ENCODE results near the gene TNK2.
A peak's percentile ranks its signal among the peaks of the same experiment; 100 is the strongest.
"Not testable (repeated sequence)": the region's sequence is repeated elsewhere in the genome, so short reads cannot be mapped to it uniquely, and the experiment has no call there.

Gene TNK2

DNA sequence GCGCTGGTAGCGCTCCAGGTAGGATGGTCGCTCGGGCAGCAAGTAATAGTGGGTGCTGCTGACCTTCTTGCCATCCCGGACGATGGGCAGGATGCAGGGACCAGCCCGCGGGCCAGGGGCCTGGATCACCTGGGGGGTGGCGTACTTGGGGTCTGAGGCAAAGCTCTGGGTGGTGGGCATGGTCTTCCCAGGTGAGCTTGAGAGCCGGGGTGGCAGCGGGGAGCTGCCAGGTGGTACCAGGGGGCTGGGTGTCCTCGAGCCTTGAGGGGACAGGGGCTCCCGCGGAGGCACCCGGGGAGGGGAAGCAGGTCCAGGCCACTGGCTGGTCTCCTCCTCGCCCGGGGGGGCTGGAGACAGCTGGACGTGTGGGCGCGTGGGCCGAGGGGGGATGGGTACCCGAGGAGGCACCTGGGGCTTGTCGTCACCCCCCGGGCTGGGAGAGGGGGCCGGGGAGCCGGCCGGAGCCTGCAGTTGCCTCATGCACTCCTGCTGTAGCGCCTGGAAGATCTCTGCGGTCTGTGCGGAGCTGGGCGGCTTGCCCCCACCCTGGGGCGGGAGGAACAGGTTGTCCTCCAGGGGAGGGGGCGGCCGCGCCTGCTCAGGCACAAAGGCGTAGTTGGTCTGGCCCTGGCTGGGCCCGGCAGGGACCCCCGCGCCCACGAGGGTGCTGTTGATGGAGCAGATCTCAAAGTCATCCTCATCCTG, 40.6 kb downstream of the TNK2 start:
- DNase-seq, result no peak

DNA sequence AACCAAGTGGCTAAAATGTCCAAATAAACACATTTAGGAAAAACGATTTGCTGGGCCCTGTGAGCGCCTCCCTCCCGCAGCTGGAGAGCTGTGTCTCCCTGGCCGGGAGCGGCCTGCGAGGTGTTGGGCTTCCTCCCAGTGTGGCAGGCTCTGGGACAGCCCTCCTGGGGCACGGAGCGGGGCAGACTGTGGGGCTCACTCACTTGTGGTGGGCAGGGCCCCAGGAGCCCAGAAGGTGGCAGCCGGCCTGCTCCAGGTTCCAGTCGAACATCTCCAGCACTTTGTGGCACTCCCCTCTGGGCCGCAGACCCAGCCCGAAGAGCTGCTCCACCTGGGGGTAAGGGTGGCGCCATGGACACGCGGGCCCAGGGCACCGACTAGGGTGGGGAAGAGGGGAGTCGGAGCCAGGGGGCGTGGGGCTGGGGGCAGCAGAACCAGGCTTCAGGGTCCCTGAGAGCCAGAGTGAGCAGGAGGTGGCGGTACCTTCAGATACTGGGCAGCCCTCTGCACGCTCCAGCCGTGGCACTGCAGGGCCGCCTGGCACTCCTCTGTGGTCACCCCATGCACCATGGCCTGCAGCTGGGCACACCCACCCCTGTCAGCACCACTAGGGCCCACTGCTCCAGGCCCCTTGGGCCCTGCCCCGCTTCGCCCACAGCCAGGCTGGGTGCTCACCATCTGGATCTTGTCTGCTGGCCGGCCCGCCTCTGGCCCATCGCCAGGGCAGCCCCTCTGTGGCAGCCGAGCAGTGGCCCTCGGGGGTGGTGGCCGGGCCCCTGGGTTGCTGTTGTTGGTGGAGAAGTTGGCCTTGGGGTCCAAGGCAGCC, 41.5 kb downstream of the TNK2 start:
- DNase-seq, result no peak

DNA sequence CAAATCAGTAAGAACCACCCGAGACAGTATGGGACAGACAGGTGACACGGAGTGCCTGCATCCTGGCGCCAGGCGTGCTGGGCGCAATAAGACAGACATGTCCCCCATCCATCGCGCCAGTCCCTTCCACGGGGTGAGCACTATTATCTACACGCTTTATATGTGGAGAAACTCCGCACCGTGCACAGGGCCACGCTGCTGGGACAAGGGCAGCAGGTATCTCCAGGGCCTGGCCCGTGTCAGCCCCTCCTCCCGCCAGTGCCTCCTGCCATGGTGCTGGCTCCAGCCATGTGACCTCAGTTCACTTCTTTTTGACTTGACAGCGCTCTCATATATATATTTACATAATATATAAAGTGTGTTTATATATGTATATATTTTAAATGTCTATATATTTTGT, 42.6 kb downstream of the TNK2 start:
- no peak for DNase-seq

DNA sequence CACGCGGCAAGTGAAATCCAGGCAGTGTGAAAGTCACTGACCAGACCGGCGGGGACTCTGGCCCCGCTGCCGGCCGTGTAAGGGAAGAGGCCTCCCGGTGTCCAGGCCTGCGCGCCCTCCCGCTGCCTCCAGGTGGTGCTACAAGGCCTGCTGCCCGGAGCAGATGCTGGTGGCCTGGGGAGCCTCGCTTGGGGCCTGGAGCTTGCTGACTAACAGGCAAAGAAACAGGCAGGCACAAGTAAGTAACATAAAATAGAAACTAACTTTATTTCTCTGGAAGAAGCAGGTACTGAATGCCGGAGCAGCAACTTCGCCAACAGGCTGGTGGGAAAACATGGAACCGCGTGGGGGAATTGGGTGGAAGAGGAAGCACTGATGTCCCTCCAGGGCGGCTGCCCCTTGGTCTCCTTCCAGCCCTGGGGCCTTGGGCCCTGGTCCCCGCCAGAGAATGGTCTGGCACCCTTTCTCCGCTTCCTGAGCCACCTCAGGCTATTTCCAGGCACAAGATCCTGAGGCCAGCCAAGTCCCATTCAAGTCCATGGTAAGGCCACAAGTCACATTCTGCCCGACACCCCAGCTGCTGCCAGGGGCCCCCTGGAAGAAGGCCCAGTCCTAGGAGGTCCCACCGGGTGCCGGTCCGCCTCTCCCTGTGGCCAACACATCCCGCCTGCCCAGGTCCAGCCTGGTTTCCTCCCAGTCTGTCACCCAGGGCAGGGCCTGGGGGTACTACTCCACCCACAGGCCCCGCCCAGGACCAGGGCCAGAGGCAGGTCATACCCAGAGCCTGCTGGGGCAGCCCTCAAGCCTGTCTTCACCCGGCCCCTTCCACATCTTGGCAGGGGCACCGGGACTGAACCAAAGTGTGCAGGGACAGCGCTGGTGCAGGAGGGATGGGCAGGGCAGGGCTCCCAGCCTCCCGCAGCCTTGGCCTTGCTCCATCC, 45.0 kb downstream of the TNK2 start:
- peak; percentile 64 for DNase-seq

DNA sequence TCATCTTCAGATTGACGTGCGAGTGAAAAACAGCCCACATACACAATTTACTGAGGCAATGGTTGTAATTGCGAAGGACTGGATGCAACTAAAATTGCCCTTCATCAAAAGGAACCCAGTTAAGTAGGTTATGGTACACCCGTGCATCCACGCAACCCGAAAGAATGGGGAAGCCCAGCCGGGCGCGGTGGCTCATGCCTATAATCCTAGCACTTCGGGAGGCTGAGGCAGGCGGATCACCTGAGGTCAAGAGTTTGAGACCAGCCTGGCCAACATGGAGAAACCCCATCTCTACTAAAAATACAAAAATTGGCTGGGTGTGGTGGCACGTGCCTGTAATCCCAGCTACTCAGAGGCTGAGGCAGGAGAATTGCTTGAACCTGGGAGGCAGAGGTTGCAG, 46.0 kb downstream of the TNK2 start:
- DNase-seq, result not testable (repeated sequence)

DNA sequence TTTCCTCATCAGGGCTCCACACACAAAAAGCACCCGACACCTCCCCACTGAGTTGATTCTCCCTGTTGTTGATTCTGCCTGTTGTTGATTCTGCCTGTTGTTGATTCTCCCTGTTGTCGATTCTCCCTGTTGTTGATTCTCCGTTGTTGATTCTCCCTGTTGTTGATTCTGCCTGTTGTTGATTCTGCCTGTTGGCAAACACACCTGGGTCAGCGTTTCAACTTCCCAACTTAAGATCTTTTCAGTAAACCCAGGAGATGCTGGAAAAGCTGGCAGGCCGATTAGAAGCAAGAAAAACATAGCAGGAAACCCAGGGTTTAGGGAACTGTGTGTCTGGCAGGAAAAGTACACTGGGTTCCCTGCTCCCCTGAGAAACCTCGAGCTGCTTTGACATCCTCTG, 47.9 kb downstream of the TNK2 start:
- DNase-seq, result no peak

DNA sequence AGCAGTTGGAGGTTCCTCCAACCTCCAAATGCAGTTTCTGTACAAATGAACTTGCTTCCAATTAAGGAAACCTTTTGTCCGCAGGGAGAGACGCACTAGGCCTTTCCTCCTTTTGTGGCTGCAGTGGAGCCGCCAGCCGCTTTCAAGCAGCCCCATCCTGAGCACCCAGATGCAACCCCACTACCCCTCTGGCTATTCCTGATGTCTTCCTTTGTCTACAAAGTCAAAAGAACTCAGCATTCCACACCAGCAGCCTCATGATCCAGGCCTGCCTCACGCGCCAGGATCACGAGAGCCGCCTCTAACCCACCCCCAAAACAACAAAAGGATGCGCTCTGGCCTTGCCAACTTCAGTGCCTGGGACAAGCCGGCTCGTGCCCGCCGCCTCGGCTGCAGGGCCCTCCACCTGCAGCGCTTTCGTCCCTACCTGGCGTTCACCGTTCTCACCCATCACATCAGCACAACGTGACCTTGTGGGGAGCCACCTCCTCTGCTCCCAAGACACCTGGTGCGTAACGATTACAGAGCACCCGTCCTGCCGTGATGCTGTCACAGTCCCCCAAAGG, 48.4 kb downstream of the TNK2 start:
- DNase-seq, result no peak

DNA sequence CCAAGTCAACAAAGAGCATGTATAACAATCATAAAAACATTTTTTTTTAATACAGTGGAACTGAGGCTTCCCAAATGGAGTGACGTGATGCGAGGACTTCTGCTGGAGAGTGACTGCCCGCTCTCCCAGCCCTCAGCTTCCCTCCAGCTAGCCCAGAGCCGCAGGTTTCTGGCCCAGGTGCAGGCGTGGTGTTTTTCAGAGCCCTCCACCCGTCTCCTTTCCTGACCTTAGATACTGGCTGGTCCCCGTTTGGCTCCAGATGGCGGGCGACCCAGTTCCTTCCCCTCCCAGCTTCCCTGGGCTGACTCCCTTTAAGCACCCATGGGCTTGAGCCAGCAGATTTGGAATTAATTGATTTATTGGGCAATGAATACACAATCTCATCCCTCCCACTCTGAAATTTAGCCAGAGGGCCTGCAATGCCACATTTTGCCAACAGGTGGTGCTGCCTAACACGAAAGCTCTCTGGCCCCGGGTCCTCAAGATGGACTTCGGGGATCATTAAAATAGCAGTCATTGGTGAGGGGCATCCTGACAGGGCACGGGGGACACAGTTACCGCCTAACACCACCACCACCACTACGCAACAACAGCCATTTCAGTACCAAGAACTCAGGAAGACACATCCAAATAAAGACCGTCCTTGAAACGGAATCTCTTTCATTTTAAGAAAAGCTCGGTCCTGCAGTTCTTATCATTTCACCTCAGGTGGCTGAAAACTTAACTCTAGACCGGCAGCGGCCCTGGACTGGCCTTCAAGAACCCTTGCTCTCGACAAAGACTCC, 49.1 kb downstream of the TNK2 start:
- peak; percentile 77 for DNase-seq

DNA sequence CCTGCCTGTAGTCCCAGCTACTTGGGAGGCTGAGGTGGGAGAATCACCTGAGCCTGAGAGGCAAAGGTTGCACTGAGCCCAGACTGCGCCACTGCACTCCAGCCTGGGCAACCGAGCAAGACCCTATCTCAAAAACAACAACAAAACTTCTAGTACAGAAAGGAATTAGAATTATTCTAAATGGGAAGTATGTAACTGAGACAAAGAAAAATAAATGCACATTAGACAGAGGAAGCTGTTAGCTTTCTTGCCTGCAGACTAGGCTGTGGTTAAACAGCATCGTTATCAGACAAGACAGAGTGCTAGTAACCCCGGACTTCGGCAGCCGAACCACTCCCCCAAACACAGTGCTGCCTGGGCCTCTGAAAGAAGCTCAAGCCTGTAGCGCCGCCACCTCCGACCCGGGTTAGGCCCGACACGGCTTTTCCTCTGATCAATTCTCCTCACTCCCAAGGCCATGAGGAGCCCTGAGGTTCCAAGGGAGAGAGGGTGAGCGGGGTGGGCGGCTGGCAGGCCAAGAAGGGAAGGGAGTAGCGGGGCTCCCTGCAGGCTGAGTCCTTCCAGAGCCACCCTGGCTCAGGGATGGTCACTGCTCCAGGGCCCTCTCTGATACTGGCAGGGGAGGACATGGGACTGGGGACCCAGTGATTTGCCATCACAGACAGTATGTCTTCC, 51.8 kb downstream of the TNK2 start:
- no peak for DNase-seq

DNA sequence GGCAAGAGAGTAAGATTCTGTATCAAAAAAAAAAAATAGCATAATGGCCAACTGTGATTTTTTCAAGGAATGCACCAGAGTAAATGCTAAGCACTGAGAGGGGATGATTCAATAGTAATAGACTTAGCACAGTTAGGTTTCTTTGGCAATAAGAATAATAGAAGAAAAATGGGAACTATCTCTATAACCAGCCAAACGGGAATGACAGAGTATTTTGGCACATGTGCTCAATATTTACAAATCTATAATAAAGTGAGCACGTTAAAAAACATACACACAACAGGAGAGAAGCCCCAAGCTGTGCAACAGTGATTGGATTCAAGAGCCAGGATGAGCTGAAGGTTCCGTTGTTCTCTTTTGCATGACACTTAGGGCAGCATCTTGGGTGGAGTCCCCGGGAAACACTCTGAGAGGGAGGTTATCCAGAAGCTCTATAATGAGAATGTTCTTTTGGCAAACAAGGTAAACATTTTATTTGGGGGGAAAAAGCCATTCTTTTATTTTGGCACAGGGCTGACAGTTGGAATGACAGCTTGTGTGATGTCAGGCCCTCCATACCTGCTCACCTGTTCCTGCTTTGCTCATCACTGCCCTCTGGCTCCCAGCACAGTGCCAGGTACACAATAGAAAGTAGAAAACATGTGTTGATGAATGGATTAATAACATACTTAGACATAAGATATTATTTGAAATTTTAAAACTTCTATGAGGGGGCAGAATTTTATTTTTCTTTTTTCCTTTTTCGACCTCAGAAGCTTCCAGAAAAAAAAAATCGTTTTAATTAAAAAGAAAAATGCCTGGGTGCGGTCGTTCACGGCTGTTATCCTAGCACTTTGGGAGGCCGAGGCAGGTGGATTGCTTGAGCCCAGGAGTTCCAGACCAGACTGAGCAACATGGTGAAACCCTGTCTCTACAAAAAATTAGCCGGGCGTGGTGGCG, 52.6 kb downstream of the TNK2 start:
- DNase-seq, result no peak

DNA sequence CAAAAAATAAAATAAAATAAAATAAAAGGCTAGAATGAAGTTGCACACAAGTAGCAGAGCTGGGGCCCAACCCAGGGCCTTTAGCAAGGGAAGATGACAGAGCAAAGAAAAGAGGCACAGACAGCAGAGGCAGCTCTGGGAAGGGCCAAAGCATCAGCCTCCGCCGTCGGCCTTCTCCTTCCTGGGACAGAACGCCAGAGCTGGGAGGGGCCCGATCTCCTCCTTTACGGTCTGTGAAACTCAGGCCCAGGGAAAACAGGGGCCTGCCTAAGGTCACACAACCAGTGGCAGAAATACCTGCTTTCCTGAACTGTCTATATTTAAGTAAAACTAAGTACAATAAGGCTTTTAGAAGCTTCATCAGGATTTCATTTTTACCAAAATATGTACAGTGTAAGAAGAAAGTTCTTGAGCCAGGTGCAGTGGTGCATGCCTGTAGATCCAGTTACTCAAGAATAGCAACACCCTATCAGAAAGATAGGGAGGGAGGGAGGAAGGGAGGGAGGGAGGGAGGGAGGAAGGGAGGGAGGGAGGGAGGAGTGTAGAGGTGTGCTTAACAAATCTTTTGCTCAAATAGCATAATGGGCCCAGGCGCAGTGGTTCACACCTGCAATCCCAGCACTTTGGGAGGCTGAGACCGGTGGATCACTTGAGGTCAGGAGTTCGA, 53.6 kb downstream of the TNK2 start:
- no peak for DNase-seq

DNA sequence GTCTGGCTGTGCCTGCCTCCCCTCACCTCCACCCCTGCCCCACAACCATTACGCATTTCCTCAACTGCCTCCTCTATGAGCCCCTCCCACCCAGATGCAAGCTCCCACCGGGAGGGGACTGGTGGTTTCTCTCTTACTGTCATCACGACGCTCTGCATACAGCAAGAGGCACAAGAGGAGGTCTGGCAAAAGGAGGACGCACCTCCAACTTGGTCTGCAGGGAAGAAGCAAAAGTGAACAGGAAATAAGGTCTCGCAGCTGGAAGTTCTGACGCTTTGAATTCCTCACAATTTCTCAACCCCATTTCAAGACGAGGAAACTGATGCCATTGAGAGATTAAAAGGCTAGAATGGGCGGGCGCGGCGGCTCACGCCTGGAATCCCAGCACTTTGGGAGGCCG, 54.4 kb downstream of the TNK2 start:
- DNase-seq, result no peak

DNA sequence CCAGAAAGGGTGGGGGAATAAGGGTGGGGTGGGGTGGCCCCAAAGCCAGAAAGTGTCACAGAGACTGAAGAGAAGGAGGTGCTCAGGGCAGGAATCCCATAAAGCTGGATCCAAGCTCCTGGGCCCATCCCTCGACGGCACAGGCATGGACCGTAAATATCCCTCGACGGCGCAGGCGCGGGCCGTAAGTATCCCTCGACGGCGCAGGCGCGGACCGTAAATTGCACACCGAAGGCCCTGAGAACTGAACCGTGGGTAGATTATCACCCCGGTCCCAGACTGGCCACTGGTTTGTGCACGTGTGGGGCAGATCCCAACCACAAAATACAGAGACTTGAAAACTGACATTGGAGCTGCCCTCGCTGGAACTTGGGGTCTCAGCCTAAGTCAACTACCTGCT, 55.3 kb downstream of the TNK2 start:
- no peak for DNase-seq

DNA sequence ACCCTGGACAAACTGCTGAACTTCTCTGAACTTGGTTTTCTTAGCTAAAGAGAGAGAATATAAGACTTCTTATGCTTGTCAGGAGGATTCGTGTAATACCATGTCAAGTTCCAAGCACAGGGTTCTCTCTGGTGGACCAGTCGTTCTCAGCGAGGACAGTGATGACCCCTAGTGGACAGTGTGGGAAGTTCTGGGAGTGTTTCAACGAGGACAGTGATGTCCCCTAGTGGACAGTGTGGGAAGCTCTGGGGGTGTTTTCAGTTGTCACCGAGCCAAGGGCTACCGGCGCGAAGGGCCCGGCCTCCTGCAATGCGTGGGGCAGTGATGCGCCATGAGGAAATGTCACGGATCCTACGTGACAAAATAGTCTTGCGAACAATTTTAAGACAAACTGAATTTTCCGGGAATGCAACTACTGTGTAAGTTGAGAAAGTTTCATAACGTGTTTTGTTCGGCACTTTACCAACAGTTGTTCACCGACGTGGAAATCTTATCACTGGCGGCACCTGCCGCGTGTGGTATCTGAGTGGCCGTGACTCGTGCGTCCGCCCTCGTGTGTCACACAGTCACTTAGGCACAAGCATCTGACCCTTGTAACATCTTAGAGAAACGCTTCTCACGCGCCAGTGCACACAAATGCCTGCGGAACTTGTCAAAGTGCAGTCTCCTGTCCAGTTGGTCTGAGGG, 57.4 kb downstream of the TNK2 start:
- DNase-seq, result peak; percentile 77

DNA sequence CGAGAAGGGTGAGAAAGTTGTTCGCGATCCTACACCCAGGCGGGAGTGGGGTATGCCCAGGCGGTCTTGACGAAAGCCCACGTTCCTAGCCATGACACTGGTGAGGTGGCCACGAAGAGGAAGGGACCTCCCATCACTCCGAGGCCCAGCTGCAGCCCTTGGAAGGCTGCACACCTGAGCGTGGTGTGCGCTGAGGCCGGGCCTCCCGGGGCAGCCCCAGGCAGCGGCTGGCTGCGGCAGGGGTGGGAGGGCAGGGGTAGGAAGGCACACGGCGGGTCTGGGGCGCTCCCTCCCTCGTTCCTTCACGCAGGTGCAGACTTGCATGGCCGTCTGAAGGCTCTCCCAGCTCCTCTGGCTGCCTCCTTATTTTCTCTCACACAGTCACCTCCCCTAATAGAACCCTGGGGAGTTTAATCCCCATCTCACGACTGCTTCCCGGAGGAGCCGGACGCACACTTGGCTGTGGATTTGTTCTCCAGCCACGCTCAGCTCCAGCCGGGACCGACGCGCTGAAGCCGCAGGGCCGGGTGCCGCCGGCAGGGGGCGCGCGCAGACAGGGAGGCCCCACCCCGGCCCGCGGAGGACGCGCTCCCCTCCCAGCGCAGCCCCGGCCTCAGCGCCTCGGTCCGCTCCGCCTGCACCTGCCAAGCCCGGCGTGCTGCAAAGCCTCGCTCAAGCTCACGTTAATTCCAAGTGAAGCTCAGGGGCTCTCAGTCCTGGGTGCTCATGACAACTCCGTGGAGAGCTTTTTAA, 58.9 kb downstream of the TNK2 start:
- no peak for DNase-seq

DNA sequence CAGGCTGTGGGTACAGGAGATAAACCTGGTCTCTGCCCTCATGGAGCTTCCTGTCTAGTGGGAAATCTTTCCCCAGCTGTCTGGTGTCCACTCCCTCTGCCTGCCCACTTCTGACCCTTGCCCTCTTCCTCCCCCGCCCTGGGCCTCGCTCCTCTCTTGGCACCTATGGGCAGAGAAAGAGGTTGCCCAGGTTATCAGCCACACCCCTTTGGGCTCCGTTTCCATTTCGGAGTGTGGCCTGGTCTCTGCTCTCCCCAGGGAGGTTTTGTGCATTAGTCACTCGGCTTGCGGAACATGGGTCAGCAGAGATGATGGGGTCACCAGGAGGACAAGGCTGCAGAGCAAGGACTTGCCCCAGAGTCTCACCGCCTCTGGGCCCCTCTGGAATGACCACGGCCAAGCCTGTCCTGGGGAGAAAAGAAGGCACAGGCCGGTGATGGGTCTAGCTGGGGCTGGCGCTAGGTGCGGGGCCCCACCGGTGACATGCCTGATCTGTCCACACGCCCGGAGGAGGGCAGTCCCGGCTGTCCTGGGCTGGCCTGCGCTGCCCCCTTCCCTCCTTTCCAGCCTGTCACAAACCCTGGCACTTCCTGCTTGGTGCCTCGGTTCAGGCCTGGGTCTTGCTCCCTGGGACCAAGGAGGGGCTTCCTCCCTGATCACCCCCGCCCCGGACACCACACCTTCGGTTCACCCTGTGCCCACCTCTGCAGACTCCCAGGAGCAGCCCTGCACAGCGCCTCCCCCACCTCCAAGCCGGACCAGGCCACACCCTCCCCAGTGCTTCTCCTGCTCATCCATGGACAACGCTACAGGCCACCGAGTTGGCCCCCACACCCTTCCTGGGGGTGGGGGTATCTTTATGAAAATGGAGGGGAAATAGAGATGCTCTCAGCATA, 61.0 kb downstream of the TNK2 start:
- no peak for DNase-seq

DNA sequence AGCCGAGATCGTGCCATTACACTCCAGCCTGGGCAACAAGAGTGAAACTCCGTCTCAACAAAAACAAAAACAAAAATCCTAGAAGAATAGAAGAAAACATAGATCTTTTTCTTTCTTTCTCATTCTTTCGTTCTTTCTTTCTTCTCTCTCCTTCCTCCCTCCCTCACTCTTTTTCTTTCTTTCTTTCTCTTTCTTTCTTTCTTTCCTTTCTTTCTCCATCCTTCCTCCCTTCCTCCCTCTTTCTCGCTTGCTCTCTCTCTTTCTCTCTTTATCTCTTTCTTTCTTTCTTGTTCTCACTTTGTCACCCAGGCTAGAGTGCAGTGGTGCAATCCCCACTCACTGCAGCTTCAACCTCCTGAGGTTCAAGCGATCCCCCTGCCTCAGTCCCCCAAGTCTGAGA, 62.9 kb downstream of the TNK2 start:
- no peak for DNase-seq

Data from stimulated activated CD4-positive, alpha-beta T cell treated with anti-CD3 and anti-CD28 coated beads, Interleukin-12 subunit alpha, Interleukin-12 subunit beta, amount 100 ng/mL, for 4 hours (primary cell).